Stimulated activated CD4-positive, alpha-beta T cell treated with anti-CD3 and anti-CD28 coated beads, TNF-alpha, amount 100 ng/mL, for 4 hours (primary cell): Measurements from ENCODE around the gene RNF168.
A peak's percentile ranks its signal among the peaks of the same experiment; 100 is the strongest.
"Not testable (repeated sequence)": the region's sequence is repeated elsewhere in the genome, so short reads cannot be mapped to it uniquely, and the experiment has no call there.

Source experiments
- DNase-seq, 3 experiments: peaks; one replicate each; pipeline ENCODE4 v3.0.0-alpha.2; 2020; ENCODE audit warnings: low read depth in 3 of 3

The RNF168 gene

GRCh38 chr3:196503196-196504076 lies at the start of gene RNF168:
TSS of gene RNF168 (minus strand) at chr3:196503768. CDS start at chr3:196503173, 595 bp downstream.
- DNase-seq = peak; percentile 81 to 90 (median 82)

GRCh38 chr3:196552253-196552652 lies 48.7 kb upstream of the RNF168 start:
- no peak for DNase-seq

GRCh38 chr3:196550172-196550571 lies 46.6 kb upstream of the RNF168 start:
- DNase-seq = not testable (repeated sequence)

- not testable (repeated sequence) for DNase-seq
Measured at GRCh38 chr3:196549312-196549711, 45.7 kb upstream of the RNF168 start.

- DNase-seq = no peak
Measured at GRCh38 chr3:196547067-196547466, 43.5 kb upstream of the RNF168 start.

GRCh38 chr3:196546537-196546936 lies 43.0 kb upstream of the RNF168 start:
- no peak for DNase-seq

GRCh38 chr3:196544491-196544992 lies 41.0 kb upstream of the RNF168 start:
- no peak for DNase-seq

GRCh38 chr3:196541684-196542445 lies 38.3 kb upstream of the RNF168 start:
- no peak for DNase-seq

- DNase-seq = peak; percentile 35 to 57 (median 36)
Measured at GRCh38 chr3:196537319-196537984, 33.9 kb upstream of the RNF168 start.

- no peak for DNase-seq
Measured at GRCh38 chr3:196533260-196533681, 29.7 kb upstream of the RNF168 start.

- no peak for DNase-seq
Measured at GRCh38 chr3:196531418-196531817, 27.9 kb upstream of the RNF168 start.

- DNase-seq = peak; percentile 54 to 84 (median 67)
Measured at GRCh38 chr3:196528639-196529233, 25.2 kb upstream of the RNF168 start.

GRCh38 chr3:196525141-196525540 lies 21.6 kb upstream of the RNF168 start:
- DNase-seq = no peak

GRCh38 chr3:196524527-196524926 lies 21.0 kb upstream of the RNF168 start:
- no peak for DNase-seq

- no peak for DNase-seq
Measured at GRCh38 chr3:196523841-196524240, 20.3 kb upstream of the RNF168 start.

GRCh38 chr3:196521291-196521690 lies 17.7 kb upstream of the RNF168 start:
- DNase-seq = not testable (repeated sequence)

GRCh38 chr3:196519718-196520082 lies 16.1 kb upstream of the RNF168 start:
- DNase-seq = no peak

- peak in 1 of 3 experiments; percentile 53 for DNase-seq
Measured at GRCh38 chr3:196518966-196519717, 15.6 kb upstream of the RNF168 start.

- DNase-seq = no peak
Measured at GRCh38 chr3:196517919-196518318, 14.4 kb upstream of the RNF168 start.

- no peak for DNase-seq
Measured at GRCh38 chr3:196517162-196517800, 13.7 kb upstream of the RNF168 start.
